ENCODE measurements around the gene DPM2. TPM values are rescaled to one million over a fixed set of nuclear protein-coding genes. Genes with fewer than 3 reads are reported as not detected.

DPM2 gene
- polyA plus RNA-seq, 5 donors = 31.8 to 43.4 (median 36.9) TPM

- DNase-seq = no peak
Measured at GRCh38 chr9:127923046-127923445, 14.6 kb downstream of the DPM2 start.

GRCh38 chr9:127921557-127922120 lies 16.0 kb downstream of the DPM2 start:
- peak in 1 of 2 donors; percentile 61 for DNase-seq

- DNase-seq = no peak
Measured at GRCh38 chr9:127920794-127921193, 16.9 kb downstream of the DPM2 start.

- no peak for DNase-seq
Measured at GRCh38 chr9:127919253-127919815, 18.3 kb downstream of the DPM2 start.

GRCh38 chr9:127918183-127919107 lies 19.2 kb downstream of the DPM2 start:
- no peak for DNase-seq

GRCh38 chr9:127917603-127918002 lies 20.1 kb downstream of the DPM2 start:
- DNase-seq = no peak

GRCh38 chr9:127916720-127917581 lies 20.7 kb downstream of the DPM2 start, which contains the start of gene ST6GALNAC4:
Gene ST6GALNAC4, minus strand, starts transcription at chr9:127917041. Its CDS starts 622 bp downstream, at chr9:127916419.
- DNase-seq = peak; percentile 90 to 91

GRCh38 chr9:127915801-127916719 lies 21.6 kb downstream of the DPM2 start:
- DNase-seq = no peak

GRCh38 chr9:127915325-127915752 lies 22.3 kb downstream of the DPM2 start:
- DNase-seq = no peak

GRCh38 chr9:127913682-127914081 lies 24.0 kb downstream of the DPM2 start:
- DNase-seq = no peak

- DNase-seq = peak in 1 of 2 donors; percentile 50
Measured at GRCh38 chr9:127912882-127913281, 24.8 kb downstream of the DPM2 start.

GRCh38 chr9:127912296-127912695 lies 25.4 kb downstream of the DPM2 start:
- no peak for DNase-seq

- no peak for DNase-seq
Measured at GRCh38 chr9:127910613-127911205, 26.9 kb downstream of the DPM2 start.

GRCh38 chr9:127909839-127910273 lies 27.8 kb downstream of the DPM2 start:
- no peak for DNase-seq

- DNase-seq = no peak
Measured at GRCh38 chr9:127908660-127908926, 29.1 kb downstream of the DPM2 start.

- no peak for DNase-seq
Measured at GRCh38 chr9:127907867-127908659, 29.6 kb downstream of the DPM2 start.

- DNase-seq = no peak
Measured at GRCh38 chr9:127905788-127906191, 31.9 kb downstream of the DPM2 start.

- DNase-seq = no peak
Measured at GRCh38 chr9:127905004-127905728, 32.5 kb downstream of the DPM2 start.

GRCh38 chr9:127904561-127905003 lies 33.1 kb downstream of the DPM2 start:
- DNase-seq = peak; percentile 76 to 79
